Epithelial cell of umbilical artery (primary cell): ENCODE results near the gene DBX1. TPM values are rescaled to one million over a fixed set of nuclear protein-coding genes. Genes with fewer than 3 reads are reported as not detected.

Experiments
- total RNA-seq: library from RNA; depleted of rRNA; stranded (reverse); fragments of >200 nt; gene quantifications from 2 replicates; pipeline ENCODE4 v1.2.3, GENCODE V29; 2014

DBX1 gene, protein sequence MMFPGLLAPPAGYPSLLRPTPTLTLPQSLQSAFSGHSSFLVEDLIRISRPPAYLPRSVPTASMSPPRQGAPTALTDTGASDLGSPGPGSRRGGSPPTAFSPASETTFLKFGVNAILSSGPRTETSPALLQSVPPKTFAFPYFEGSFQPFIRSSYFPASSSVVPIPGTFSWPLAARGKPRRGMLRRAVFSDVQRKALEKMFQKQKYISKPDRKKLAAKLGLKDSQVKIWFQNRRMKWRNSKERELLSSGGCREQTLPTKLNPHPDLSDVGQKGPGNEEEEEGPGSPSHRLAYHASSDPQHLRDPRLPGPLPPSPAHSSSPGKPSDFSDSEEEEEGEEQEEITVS
- not detected in 2 replicates for total RNA-seq

GRCh38 chr11:20160425-20161229, at the start of gene DBX1:
DBX1 (minus strand) TSS chr11:20160475; CDS start chr11:20160324, 151 bp downstream.

Other genes starting within 250 kb of the DBX1 start
- 39.3 and 92.6 TPM in 2 replicates for gene HTATIP2, start 203.2 kb upstream of the DBX1 start, total RNA-seq
- gene PRMT3, start 227.2 kb upstream of the DBX1 start, total RNA-seq = 17.5 and 19.0 TPM in 2 replicates